ENCODE results near the gene GARIN1A.
"Not testable (repeated sequence)": the region's sequence is repeated elsewhere in the genome, so short reads cannot be mapped to it uniquely, and the experiment has no call there.

The GARIN1A gene

GRCh38 chr7:128683738-128684137 is 11.6 kb downstream of the GARIN1A start:
- not testable (repeated sequence) for FAIRE-seq

DNA sequence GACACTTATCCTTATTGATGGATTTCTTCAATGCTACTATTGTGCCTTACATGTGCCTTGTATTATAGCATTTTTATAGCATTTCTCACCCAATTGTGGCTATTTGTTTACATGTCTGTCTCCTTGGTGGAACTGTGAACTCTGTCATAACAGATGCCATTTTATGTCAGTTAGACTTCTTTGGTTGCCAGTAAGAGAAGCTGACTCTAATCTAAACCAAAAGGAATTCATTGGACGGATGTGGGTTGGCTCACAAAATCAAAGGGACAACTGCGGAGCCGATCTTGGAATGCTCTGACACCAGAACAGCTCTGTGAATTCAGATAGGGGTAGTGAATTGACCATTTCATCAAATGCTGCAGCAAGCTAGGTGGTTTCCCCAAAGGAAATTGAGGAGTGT is 15.0 kb downstream of the GARIN1A start:
- no peak for FAIRE-seq

- FAIRE-seq = no peak
Measured at GRCh38 chr7:128688492-128688891, 16.4 kb downstream of the GARIN1A start.

GRCh38 chr7:128689161-128689935 is 17.3 kb downstream of the GARIN1A start:
- FAIRE-seq = not testable (repeated sequence)

DNA sequence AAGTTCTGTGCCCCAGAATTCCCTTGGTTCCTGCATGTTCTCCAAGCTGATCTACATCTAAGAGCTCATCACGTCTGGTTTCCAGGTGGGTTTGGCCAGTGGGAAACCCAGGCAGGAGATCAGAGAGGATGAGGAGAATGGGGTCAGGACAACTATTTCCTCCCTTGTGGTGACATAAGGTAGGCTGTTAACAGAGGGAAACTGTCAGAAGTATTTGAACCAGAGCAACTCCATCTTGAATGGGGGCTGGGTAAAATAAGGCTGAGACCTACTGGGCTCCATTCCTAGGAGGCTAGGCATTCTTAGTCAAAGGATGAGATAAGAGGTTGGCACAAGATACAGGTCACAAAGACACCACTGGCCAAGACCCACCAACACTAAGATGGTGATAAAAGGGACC is 19.1 kb downstream of the GARIN1A start:
- no peak for FAIRE-seq

- FAIRE-seq = no peak
Measured at GRCh38 chr7:128692623-128693270, 20.7 kb downstream of the GARIN1A start.

DNA sequence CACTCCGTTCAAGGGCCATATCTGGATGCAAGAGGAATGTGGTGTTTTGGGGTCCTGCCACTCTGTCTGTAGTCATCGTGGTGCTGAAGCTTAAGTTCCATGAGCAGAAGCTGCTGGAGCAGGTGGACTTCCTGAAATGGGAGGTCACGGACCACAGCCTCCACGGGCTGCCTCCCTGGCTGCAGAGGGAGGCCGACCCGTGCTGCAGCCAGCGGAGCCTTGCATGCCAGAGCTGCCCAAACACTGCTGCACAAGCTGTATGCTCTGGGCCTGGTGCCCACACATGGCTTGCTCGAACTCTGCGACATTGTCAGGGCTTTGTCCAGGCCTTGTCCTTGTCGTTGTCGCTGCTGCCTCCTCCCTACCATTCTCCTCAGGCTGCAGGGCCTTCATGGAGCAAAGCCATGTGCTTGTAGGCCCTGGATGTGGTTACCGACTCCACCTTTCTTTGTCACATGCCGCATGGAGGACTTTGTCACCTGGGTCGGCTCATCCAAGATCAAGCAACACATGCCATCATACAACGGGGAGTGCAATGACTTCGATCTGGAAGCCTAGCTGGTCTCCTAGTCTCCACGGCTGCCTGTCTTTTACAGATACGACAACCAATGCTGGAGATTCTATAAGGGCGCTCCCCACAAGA is 21.4 kb downstream of the GARIN1A start:
- FAIRE-seq = no peak

GRCh38 chr7:128694738-128695137 is 22.6 kb downstream of the GARIN1A start:
- FAIRE-seq = no peak

- FAIRE-seq = no peak
Measured at GRCh38 chr7:128697302-128697905, 25.3 kb downstream of the GARIN1A start.

DNA sequence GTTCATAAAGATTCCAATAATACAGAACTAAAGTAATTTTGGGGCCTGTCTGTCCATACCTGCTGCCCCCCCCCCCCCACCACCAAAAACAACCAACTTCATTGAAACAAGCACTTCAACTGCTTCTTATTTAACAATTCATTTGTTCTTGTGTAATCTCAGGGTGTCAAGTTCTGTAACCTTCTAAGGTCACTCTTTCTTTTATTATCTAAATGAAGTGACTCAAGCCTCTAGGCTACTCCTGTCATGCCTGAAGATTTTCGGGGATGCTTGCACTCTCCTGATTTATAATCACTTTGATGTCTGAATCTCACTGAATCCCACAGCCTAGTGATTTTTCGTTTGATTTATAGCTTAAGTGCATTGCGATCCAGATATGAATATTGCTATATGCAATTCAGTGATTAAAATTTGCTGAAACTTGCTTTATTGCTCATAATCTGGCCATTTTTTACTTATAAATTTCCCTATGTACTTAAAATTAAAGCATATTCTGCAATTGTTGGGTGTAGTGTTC is 27.2 kb downstream of the GARIN1A start:
- FAIRE-seq = no peak

GRCh38 chr7:128699895-128700294 is 27.8 kb downstream of the GARIN1A start:
- FAIRE-seq = no peak

DNA sequence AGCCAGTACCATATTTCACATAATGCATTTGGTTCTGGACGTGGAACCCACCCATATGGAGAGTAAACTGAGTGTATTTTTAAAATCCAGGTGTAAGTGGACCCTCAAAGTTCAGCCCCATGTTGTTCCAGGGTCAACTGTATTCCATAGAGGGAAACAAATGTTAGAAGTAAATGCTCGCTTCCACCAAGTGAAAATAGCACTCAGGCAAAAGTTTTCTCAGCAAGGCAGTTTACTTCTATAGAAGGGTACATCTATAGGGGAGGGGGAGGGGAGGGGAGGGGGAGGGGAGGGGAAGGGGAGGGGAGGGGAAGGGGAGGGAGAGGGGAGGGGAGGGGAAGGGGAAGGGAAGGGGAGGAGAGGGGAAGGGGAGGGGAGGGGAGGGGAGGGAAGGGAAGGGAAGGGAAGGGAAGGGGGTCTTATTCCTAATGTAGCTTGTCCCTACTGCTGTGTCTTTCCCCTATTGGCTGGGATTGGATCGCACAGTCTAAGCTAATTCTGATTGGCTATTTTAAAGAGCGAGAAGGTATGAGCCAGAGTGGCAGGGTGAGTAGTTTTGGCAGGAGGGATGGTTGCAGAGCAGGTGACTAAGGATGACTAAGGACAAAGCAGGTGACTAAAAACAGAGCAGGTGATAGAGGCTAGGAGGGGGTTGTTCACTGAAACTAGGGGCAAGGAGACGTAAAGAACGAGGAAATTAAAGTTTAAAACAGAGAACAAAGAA is 29.1 kb downstream of the GARIN1A start:
- no peak for FAIRE-seq

DNA sequence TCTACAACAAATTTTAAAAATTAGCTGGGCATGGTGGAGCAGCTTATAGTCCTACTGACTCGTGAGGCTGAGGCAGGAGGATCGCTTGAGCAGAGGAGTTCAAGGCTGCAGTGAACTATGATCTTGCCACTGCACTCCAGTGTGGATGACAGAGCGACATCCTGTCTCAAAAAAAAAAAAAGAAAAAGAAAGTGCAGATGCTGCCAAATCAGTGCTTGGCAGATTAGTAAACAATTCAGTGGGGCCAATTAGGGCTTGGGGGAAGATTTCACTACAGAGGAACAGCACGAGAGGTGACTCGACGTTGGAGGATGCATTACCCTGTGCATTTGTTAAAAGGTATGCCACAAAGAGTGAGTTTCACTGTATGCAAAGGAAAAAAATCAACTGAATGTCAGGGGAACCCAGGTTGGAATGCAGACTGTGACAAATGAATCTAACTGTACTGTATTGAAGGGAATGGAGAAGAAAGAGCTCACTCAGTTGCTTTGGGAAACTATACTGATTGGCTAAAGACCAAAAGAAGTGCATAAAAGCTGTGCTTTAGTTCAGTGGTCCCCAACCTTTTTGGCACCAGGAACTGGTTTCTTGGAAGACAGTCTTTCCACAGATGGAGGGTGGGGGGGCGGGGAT is 31.6 kb downstream of the GARIN1A start:
- no peak for FAIRE-seq

- no peak for FAIRE-seq
Measured at GRCh38 chr7:128705891-128706333, 33.8 kb downstream of the GARIN1A start.

- no peak for FAIRE-seq
Measured at GRCh38 chr7:128707752-128708151, 35.7 kb downstream of the GARIN1A start.

- no peak for FAIRE-seq
Measured at GRCh38 chr7:128708235-128708634, 36.1 kb downstream of the GARIN1A start.

- no peak for FAIRE-seq
Measured at GRCh38 chr7:128708824-128709223, 36.7 kb downstream of the GARIN1A start.

DNA sequence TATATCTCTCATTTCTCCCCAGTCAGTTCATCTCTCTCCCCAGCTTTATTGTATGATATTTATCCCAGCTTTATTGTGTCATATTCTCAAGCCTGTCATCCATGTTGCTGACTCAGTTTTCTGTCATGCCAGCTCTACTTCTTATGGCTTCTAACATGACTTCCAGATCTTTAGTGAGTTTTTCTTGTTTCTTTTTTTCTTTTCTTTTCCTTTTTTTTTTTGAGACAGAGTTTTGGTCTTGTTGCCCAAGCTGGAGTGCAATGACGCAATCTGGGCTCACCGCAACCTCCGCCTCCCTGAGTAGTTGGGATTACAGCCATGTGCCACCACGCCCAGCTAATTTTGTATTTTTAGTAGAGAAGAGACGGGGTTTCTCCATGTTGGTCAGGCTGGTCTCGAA is 38.4 kb downstream of the GARIN1A start:
- no peak for FAIRE-seq

DNA sequence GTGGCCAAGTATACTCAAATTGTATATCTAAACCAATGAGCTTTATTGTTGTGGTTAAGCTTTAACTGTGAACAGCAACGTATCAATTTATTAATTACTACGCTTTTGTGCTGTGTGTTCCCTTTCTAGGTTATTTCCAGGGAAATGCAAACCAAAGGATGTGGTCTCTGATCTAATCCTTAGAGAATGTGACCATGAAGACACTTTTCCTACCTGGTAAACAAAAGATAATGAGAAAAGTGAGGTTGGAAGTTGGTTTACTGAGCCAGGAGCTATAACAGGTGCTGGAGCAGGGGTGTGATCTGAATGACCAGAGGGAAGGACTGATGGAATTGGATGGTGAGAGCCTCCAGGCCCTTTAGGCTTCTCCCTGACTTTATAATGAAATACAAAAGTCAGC is 41.7 kb downstream of the GARIN1A start:
- FAIRE-seq = no peak

DNA sequence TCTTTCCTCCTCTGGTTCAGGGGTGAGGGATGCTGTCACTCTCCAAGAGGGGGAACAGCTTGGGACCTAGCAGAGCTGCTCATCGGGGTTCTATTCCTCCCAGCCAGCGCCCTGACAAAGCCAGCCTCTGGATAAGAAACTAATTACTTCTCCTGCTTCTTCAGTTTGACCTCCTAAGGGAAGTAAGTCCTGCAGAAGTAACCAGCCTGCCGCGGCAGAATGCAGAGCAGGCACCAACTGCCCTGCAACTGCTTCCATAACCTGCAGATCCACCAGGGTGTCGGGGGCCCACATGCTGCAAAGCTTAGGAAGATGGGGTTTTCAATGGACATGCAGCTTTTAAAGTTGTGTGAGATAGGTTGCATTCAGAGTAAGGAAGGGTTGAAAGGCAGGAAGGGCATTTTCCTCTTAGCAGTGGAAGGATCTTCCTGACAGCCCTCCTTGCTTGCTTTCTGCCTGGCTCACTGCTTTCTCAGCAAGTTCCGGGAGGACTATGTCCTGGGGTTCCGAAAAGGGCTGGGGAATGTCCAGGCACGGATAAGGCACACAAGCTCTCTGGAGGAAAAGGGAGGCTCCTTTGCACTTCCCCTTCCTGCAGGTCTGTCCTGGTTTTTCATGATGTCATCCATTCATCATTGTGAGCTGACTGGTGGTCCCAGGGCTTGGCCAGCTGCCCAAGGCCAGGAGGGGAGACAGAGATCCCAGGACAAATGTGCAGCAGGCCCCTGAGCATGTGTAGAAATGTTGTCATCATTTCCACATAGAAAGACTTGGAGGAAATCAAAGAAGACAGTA is 42.8 kb downstream of the GARIN1A start:
- no peak for FAIRE-seq

All from colon (tissue), 2 donors.